Left renal cortex interstitium (tissue), 4 donors: Measurements from ENCODE around the gene DNASE1L3. TPM values are rescaled to one million over a fixed set of nuclear protein-coding genes. Genes with fewer than 3 reads are reported as not detected.

Source experiments
- DNase-seq, 4 donors: peaks; one replicate each; pipeline ENCODE4 v3.0.0-alpha.2; 2013; ENCODE audit warnings: low read depth in 4 of 4, low spot score in 2 of 4, missing footprints in 1 of 4
- polyA plus RNA-seq, 4 donors: library from polyadenylated mRNA; unstranded; fragments of 120-200 nt; gene quantifications; one replicate each; pipeline ENCODE4 v1.2.1, GENCODE V29; 2013; ENCODE audit not compliant: insufficient read length in 4 of 4

DNASE1L3 gene
- polyA plus RNA-seq, 4 donors, result 2.5 to 19.7 (median 10.1) TPM

- DNase-seq, result no peak
These were observed 46.4 kb downstream of the DNASE1L3 start for GRCh38 chr3:58164199-58164879.

- no peak for DNase-seq
These were observed 47.5 kb downstream of the DNASE1L3 start for GRCh38 chr3:58163234-58163633.

- DNase-seq, result no peak
These were observed 49.1 kb downstream of the DNASE1L3 start for GRCh38 chr3:58161435-58162398.

- DNase-seq, result no peak
These were observed 50.4 kb downstream of the DNASE1L3 start for GRCh38 chr3:58160399-58160798.

- DNase-seq, result no peak
These were observed 52.2 kb downstream of the DNASE1L3 start for GRCh38 chr3:58158442-58159153.

- no peak for DNase-seq
These were observed 53.1 kb downstream of the DNASE1L3 start for GRCh38 chr3:58157700-58158099.

- DNase-seq, result no peak
These were observed 54.9 kb downstream of the DNASE1L3 start for GRCh38 chr3:58155838-58156237.

GRCh38 chr3:58154626-58155449 lies 55.9 kb downstream of the DNASE1L3 start:
- DNase-seq, result no peak

GRCh38 chr3:58153371-58153770 lies 57.4 kb downstream of the DNASE1L3 start:
- no peak for DNase-seq

GRCh38 chr3:58152225-58153015 lies 58.4 kb downstream of the DNASE1L3 start:
- no peak for DNase-seq

- no peak for DNase-seq
These were observed 59.1 kb downstream of the DNASE1L3 start for GRCh38 chr3:58151637-58152036.

GRCh38 chr3:58150810-58151199 lies 60.0 kb downstream of the DNASE1L3 start:
- DNase-seq, result no peak

GRCh38 chr3:58150130-58150809 lies 60.5 kb downstream of the DNASE1L3 start:
- DNase-seq, result no peak

GRCh38 chr3:58148049-58148448 lies 62.7 kb downstream of the DNASE1L3 start:
- no peak for DNase-seq

GRCh38 chr3:58144478-58145325 lies 66.1 kb downstream of the DNASE1L3 start:
- DNase-seq, result no peak

- no peak for DNase-seq
These were observed 67.2 kb downstream of the DNASE1L3 start for GRCh38 chr3:58143417-58144055.
